ENCODE results near the gene TEX51.

TEX51 gene

GRCh38 chr2:126879348-126880298 lies 19.1 kb upstream of the TEX51 start:
- DNase-seq (ENCODE audit: low read depth), result no peak

- no peak for DNase-seq (ENCODE audit: low read depth)
Measured at GRCh38 chr2:126880324-126880723, 18.4 kb upstream of the TEX51 start.

- DNase-seq (ENCODE audit: low read depth), result no peak
Measured at GRCh38 chr2:126880817-126881216, 17.9 kb upstream of the TEX51 start.

GRCh38 chr2:126881591-126881990 lies 17.1 kb upstream of the TEX51 start:
- DNase-seq (ENCODE audit: low read depth), result no peak

GRCh38 chr2:126882181-126882580 lies 16.5 kb upstream of the TEX51 start:
- DNase-seq (ENCODE audit: low read depth), result no peak

- DNase-seq (ENCODE audit: low read depth), result no peak
Measured at GRCh38 chr2:126882736-126883665, 15.7 kb upstream of the TEX51 start.

GRCh38 chr2:126883666-126884040 lies 15.0 kb upstream of the TEX51 start:
- no peak for DNase-seq (ENCODE audit: low read depth)

GRCh38 chr2:126884861-126885750 lies 13.6 kb upstream of the TEX51 start:
- DNase-seq (ENCODE audit: low read depth), result no peak

GRCh38 chr2:126885751-126886210 lies 12.9 kb upstream of the TEX51 start:
- no peak for DNase-seq (ENCODE audit: low read depth)

GRCh38 chr2:126886211-126886915 lies 12.3 kb upstream of the TEX51 start:
- no peak for DNase-seq (ENCODE audit: low read depth)

GRCh38 chr2:126886916-126887280 lies 11.8 kb upstream of the TEX51 start:
- DNase-seq (ENCODE audit: low read depth), result no peak

- DNase-seq (ENCODE audit: low read depth), result no peak
Measured at GRCh38 chr2:126887506-126887905, 11.2 kb upstream of the TEX51 start.

GRCh38 chr2:126888046-126888445 lies 10.6 kb upstream of the TEX51 start:
- no peak for DNase-seq (ENCODE audit: low read depth)

- DNase-seq (ENCODE audit: low read depth), result no peak
Measured at GRCh38 chr2:126889071-126889470, 9.6 kb upstream of the TEX51 start.

GRCh38 chr2:126889496-126890135 lies 9.1 kb upstream of the TEX51 start:
- no peak for DNase-seq (ENCODE audit: low read depth)

- DNase-seq (ENCODE audit: low read depth), result no peak
Measured at GRCh38 chr2:126890136-126890510, 8.6 kb upstream of the TEX51 start.

GRCh38 chr2:126890551-126891450 lies 7.9 kb upstream of the TEX51 start:
- no peak for DNase-seq (ENCODE audit: low read depth)

GRCh38 chr2:126891681-126892500 lies 6.8 kb upstream of the TEX51 start:
- DNase-seq (ENCODE audit: low read depth), result no peak

- DNase-seq (ENCODE audit: low read depth), result no peak
Measured at GRCh38 chr2:126893153-126893552, 5.5 kb upstream of the TEX51 start.

Data from HS-27A (cell line).